Activated CD8-positive, alpha-beta memory T cell treated with anti-CD3 and anti-CD28 coated beads for 36 hours (primary cell): ENCODE results near the gene POM121. TPM values are rescaled to one million over a fixed set of nuclear protein-coding genes. Genes with fewer than 3 reads are reported as not detected.
"Not testable (repeated sequence)": the region's sequence is repeated elsewhere in the genome, so short reads cannot be mapped to it uniquely, and the experiment has no call there.

Experiments used
- CTCF ChIA-PET: fragments of 350-600 bp; sonication (Branson Sonifier 250); formaldehyde crosslinking; loops from one replicate; lab custom pipeline; 2021; ENCODE audit warnings: antibody characterized with exemption; lab: Charles Lee
- POLR2A ChIA-PET: fragments of 350-600 bp; sonication (Branson Sonifier 250); formaldehyde crosslinking; loops from one replicate; lab custom pipeline; 2021; ENCODE audit warnings: antibody characterized with exemption; lab: Charles Lee
- total RNA-seq, 2 experiments: library from RNA; stranded (reverse); gene quantifications; one replicate each; pipeline ENCODE4 v1.2.3, GENCODE V29; 2021

The POM121 gene
- total RNA-seq, 2 experiments from 2014 or later = 72.3 to 73.0 TPM

- CTCF ChIA-PET, POLR2A ChIA-PET: not testable (repeated sequence)
These were observed 21.3 kb downstream of the POM121 start for GRCh38 chr7:72946130-72946745.

DNA sequence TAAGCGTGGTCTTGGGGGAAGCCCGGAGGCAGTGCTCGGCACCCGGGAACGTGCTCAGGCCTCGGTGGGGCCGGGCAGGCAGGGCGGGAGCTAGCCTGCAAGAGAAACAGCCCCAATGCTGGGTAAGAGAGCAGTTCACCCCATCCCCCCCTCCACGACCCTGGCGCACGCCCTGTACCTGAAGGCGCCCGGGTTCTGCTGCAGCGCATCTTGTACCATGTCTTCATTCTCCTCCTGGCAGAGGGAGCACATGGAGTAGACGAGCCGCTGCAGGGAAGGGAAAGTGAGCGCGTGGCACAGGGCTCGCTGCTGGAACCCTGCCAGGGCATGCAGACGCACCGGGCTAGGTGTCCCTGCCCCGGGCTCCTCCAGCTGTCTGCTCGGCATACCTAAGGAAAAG, 23.8 kb downstream of the POM121 start:
- POLR2A ChIA-PET, CTCF ChIA-PET: not testable (repeated sequence)

- POLR2A ChIA-PET, CTCF ChIA-PET: not testable (repeated sequence)
These were observed 24.4 kb downstream of the POM121 start for GRCh38 chr7:72949276-72949675.

- CTCF ChIA-PET, POLR2A ChIA-PET: not testable (repeated sequence)
These were observed 24.8 kb downstream of the POM121 start for GRCh38 chr7:72949686-72950085.

DNA sequence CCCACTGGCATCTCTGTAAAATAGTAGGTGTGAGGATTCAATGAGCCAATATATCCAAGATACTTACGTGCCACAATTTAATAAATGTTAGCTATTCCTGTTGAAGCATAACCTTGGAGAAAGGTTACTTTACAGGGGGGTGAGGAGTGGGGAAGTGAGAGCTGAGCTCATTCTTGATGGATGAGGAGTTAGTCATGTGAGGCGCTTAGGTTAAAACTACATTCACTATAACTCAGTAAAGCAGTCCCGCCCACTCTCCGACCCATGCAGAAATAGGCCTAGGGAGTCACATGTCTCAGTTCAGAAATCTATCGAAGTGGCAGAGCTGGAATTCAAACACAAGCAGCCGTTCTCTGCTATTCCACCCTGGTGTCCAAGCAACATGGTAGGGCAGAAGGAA, 25.5 kb downstream of the POM121 start:
- CTCF ChIA-PET, POLR2A ChIA-PET: not testable (repeated sequence)

- CTCF ChIA-PET, POLR2A ChIA-PET: not testable (repeated sequence)
These were observed 29.1 kb downstream of the POM121 start for GRCh38 chr7:72953901-72954562.

DNA sequence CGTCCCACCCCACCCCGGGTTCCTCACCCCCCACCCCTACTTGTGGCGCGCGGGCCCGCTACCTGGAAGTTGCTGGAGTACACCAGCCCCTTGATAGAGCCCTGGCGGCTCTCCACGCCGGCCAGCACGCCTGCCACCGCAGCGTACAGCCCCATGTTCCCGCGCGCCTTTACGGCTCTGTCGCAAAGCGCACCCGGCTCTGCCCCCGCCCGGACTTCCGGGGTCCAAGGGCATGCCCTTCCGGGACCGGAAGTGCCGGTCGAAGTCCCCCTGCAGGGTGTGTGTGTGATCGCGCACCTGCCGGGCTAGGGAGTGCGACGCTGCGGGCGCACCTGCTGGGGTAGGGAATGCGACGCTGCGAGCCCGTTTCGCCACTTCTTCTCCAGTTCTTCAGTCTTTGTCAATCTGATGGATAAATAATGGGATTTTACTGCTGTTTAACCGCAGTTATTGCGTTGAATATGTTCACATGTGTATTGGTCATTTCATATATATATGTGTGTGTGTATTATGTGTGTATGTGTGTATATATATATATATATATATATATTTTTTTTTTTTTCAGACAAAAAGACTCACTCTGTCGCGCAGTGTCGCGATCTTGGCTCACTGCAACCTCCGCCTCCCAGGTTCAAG, 29.8 kb downstream of the POM121 start:
- POLR2A ChIA-PET, CTCF ChIA-PET: not testable (repeated sequence)

- CTCF ChIA-PET, POLR2A ChIA-PET: not testable (repeated sequence)
These were observed 35.1 kb downstream of the POM121 start for GRCh38 chr7:72960029-72960428.

DNA sequence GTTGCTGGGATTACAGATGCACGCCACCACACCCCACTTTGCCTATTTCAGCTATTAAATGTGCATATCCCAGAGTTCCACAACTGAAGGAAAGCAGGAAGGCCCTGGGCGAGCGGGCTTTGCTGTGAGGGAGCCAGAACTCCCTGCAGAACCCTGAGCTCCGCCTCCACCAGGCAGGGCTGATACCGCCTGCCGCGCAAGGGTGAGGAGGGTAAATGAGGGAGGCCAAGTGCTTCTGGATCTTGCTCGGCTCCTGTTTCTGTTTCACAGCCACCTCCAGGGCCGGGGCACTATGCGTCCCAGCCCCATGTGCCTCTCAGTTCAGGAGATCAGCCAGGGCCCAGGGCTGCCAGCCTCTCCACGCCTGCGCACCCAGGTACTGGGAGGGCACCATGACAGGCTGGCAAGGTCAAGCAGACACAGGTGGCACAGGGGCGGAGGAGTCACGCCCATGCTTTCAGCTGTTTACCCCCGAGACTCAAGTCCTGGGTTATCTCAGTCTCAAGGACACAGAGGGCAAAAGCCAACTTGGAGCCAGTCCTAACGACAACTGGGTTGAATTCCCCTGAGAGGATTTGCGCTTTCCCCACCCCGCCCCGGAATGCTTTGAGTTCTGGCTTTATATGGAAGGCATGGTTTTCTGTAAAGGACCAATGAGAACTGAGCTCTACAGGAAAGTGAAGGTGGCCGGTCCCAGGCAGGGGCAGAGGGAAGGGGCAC, 35.9 kb downstream of the POM121 start:
- CTCF ChIA-PET, POLR2A ChIA-PET: not testable (repeated sequence)

GRCh38 chr7:72961346-72961650, 36.4 kb downstream of the POM121 start:
- POLR2A ChIA-PET, CTCF ChIA-PET: not testable (repeated sequence)

DNA sequence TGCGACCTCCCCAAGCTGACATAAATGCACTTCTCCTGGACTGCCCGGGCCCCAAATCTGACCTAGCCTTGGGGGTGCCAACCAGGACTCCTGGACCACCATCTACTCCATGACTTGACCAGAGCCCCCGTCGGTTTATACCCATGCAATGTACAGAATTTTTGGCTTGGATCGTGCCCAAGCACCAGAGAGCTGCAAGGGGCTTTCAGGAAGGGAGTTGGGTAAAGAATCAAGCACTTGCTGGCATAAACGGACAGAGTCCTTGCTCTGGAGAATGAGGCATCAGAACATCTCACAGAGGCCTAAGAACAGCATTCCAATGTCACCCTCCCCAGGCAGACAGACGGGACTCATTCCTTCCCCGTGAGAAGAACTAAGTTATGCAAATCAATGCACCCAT, 38.2 kb downstream of the POM121 start:
- POLR2A ChIA-PET = not testable (repeated sequence)

DNA sequence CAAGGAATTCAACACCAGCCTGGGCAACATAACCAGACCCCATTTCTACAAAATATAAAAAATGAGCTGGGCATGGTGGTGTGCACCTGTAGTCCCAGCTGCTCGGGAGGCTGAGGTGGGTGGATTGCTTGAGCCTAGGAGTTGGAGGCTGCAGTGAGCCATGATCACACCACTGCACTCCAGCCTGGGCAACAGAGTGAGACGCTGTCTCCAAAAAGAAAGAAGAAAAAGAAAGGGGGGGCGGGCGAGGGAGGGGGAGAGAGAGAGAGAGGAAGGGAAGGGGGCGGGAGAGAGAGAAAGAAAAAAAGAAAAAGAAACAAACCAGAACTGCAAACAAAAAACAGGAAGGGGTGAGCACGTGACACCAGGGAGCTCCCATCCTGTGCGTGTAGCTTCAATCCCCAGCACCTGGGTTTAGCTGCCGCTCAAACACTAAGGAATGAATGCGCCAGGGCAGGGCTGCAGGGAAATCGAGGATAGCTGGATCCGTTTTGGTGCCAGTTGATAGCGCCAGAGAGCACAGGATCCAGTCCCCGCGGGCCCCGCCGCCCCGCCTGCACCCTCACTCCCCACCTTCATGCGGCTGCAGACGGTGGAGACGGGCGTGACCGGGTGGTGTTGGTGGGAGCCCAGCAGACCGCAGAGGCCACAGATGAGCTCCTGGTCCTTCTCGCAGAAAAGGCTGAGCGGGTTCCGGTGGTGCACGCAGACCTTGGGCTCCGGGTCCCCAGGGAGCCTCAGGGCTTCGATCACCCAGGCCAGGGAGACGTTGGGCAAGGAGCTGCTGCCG, 40.5 kb downstream of the POM121 start:
- CTCF ChIA-PET, POLR2A ChIA-PET: not testable (repeated sequence)

More for the DNA sequence above, 38.2 kb downstream of the POM121 start:
- CTCF ChIA-PET = not testable (repeated sequence)

DNA sequence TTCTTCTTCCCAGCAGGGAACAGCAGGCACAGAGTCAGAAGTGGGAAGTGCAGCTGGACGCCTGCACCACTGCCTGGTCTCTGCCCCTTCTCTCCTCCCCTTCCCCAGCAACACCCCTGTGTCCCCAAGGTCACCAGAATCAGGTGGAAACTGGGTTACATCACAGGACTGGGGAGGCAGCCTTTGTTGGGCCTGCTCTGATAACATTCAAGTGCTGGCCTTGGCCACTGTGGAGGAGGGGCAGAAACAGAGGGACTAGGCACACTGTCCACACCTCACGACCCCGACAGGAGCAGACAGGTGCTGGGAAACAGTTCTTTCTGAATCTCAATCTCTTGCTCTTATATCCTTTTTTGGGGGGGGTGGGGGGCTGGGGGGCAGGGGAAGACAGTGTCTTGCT, 42.0 kb downstream of the POM121 start:
- CTCF ChIA-PET, POLR2A ChIA-PET: not testable (repeated sequence)

- POLR2A ChIA-PET, CTCF ChIA-PET: not testable (repeated sequence)
These were observed 44.2 kb downstream of the POM121 start, which contains the start of gene TRIM74 for GRCh38 chr7:72968980-72969516. Gene TRIM74, minus strand, starts transcription at chr7:72969466. Its CDS starts 3,309 bp downstream, at chr7:72966157.

DNA sequence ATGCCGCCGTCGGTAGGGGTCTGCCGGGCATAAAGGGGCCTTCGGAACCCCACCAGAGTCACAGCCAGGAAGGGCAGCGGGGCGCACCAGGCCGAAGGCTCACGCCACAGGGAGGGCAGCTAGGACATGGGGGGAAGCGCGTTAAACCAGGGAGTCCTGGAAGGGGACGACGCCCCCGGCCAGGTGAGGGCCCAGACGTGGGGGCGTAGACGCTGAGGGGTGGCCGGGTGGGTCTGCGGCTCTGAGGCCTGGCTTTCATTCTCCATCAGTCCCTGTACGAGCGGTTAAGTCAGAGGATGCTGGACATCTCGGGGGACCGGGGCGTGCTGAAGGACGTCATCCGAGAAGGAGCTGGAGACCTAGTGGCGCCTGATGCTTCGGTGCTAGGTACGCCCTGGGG, 44.8 kb downstream of the POM121 start:
- POLR2A ChIA-PET, CTCF ChIA-PET: not testable (repeated sequence)

DNA sequence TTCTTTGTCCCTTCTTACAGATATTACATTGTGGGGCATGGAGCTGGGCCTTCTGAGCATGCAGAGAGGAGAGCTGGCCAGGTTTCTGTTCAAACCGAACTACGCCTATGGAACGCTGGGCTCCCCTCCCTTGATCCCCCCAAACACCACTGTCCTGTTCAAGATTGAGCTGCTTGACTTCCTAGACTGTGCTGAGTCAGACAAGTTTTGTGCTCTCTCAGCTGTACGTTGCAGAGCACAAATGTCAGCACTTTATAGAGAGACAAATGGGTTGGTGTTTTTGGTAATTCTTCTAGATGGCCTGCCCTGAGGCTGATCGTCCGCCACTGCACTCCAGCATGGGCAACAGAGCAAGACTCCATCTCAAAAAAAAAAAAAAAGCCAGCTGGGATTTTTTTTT, 46.6 kb downstream of the POM121 start:
- CTCF ChIA-PET, POLR2A ChIA-PET: not testable (repeated sequence)

DNA sequence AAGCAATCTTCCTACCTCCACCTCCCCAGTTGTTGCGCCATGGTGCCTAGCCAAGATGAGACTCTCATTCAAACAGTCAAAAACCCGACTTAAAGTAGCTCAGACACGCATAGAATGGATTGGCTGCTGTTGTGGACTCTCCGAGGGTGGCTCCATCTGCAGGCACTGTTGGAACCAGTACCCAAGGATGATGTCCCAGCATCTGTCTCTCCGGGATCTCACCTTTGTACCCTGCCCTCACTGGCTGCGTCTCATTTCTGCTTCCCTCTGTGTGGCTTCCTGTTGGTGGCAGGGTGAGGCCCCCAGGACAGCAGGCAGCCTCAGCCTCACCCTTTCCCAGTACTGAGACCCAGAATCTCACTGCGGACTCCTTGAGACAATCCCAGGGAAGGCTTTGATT, 49.9 kb downstream of the POM121 start:
- CTCF ChIA-PET, POLR2A ChIA-PET: not testable (repeated sequence)

DNA sequence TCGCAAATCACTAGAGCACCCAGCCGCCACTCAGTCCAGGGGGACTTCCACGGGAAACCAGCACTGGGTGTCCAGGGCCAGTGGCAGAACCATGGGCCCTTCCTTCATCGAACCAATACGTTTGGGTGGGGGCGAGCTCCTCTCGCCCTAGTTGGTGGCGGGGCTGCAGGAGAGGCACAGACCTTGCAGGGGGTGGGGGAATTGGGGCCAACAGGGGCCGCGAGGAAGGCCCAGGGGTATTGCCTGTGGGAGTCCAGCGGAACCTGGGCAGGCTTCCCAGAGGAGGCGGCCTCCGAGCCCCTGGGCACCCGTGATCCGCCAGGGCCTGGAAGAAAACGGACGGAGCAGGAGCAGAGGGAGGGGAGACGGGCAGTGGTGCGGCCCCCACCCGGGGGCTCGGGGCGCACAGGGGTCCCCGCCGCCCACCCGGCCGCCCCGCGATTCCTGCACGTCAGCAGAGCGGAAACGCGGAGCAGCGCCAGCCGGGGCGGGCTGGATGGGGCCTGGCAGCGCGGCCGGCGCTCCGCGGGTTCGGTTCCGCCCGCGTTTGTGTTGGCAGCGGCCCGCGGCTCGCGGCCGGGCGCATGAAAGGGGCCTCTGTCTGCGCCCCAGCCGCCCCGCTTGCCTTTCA, 50.9 kb downstream of the POM121 start:
- CTCF ChIA-PET = not testable (repeated sequence)

DNA sequence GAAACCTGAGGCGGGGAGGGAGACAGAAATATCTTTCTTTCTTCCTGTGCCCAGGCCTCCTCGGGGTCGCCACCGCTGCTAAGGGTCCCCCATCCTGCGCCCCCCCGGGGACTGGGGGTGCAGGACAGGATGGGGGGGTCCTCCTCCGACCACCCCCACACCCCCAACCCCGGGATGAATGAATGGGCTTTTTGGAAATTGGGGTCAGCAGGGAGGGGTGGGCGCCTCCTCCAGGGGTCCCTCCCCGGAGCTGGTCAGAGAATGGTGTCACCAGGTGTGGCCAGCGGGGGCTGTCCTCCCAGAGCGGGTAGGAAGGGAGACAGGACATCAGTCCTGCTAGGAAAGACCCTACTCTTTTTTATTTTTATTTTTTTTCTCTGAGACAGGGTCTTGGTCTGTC, 51.5 kb downstream of the POM121 start:
- CTCF ChIA-PET, POLR2A ChIA-PET: not testable (repeated sequence)

More for the DNA sequence above, 50.9 kb downstream of the POM121 start:
- POLR2A ChIA-PET = not testable (repeated sequence)
